GM18951 (cell line): ENCODE results near the gene LDLRAP1.
"Not testable (repeated sequence)": the region's sequence is repeated elsewhere in the genome, so short reads cannot be mapped to it uniquely, and the experiment has no call there.

Experiments
- POLR2A ChIP-seq: IDR thresholded peaks from 4 replicates; pipeline ENCODE4 v1.6.1; 2011; ENCODE audit warnings: mild to moderate bottlenecking; ENCODE audit not compliant: insufficient read length, insufficient read depth; ENCODE audit errors: extremely low read depth
- in situ Hi-C: fragments of 300-500 bp; cut with MboI; formaldehyde crosslinking; loops from one replicate; pipeline ENCODE4 v1.12.0; 2022; ENCODE audit warnings: low sequenced_read_pairs, mixed read lengths, inconsistent platforms; ENCODE audit not compliant: unreplicated experiment

Gene LDLRAP1

DNA sequence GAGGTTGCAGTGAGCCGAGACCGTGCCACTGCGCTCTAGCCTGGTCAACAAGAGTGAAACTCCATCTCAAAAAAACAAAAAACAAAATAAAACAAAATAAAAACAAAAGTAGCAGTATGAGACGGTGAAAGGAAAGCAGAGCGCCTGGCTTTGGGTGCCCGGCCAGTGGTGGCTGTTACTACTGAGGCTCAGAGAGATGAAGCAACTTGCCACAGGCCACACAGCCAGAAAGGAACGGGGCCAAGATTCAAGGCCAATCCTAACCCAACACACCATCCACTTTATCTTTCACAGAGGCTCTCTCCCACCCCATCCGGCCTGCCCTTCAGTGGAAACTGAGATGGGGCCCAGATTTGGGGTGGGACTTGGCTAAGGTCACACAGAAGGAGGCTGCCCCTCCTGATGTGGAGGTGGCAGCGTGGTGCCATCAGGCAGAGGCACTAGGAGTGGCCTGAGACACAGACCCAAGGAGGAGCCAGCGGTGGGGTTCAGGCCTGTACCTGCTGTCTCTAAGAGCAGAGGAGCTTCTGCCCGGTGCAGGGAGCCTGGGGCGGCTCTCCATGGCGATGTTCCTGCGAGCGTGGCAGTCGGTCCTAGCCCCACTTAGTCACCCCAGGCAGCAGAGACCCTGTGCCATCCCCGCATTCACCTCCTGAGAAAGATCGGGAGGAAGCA is 33.2 kb downstream of the LDLRAP1 start:
- in situ Hi-C loops: no loop called here
- TF ChIP-seq POLR2A: no peak

DNA sequence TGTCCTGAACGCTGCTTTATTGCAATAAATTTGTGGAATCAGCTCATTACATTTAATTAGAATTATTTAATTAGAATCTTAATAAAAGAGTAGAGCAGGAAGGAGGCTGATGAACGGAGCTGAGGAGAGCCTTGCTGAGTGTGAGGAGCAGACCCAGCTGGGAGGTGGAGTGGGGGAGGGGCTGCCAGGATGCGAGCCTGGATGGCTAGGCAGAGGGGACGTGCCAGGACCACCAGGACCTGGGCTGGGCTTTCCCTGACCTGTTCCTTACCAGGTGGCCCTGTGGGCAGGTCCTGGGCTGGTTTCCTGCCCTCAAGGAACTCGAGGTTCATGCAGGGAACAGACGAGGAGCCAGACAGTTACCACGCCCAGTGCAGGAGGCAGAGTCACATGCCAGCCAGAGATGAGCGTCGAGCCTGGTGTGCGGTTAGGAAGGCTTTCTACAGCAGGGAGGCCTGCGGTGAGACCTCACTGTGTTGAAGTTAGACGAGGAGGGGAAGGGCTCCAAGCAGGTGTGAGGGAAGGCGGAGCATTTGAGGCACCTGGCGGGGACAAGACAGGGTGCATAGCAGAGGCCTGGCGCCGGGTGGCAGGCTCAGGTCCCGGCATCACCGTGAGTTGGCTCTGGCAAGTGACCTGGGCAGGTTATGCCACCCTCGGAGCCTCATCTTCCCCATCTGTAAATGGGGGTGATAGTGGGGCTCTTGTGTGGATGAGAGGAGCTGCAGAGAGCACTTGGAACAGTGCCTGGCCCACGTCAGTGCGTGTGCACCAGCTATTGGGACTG is 33.9 kb downstream of the LDLRAP1 start:
- in situ Hi-C loops: no loop called here
- no peak for TF ChIP-seq POLR2A

DNA sequence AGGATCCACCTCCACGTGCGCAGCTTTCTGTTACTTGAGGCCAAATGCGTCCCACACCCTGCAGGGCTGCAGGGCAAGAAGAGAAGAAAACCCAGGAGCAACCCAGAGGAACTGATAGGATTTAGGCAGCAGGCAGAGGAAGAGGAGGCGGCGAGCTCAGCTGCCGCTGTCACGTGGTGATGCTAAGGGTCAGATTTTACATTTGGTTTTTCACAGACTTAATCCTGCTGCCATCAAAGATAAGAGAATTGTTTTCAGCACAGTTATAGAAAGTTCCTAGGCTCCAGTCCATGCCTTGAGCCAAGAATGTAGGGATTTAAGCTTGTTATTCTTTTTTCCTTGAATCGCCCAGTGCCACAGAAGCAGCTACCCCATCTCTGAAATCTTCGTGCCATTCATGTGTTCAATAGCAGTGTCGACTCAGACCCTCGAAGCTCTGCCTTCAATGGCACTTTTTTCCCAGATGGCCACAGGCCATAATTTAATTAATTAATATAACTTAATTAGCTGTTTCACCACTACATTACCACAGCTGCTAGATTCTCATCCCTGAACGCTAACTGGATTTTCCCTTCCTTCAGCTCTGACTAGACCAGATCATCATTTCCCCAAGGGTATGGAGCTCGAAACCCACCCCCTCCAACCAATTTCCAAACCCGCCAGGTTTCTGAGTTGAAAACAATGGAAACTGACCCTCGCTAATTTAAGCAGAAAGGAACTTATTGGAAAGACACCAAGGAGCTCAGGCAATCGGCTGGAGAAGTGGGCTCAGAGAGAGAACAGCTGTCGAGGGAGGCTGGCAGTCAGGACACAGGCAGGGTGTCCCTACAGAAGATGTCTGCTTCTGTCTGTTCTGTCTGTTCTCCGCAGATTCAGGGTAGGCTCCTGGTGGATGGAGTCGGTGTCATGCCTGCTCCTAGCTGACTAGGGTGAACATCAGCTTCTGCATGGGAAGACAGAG is 36.2 kb downstream of the LDLRAP1 start:
- in situ Hi-C loops: no loop called here
- TF ChIP-seq POLR2A: no peak

DNA sequence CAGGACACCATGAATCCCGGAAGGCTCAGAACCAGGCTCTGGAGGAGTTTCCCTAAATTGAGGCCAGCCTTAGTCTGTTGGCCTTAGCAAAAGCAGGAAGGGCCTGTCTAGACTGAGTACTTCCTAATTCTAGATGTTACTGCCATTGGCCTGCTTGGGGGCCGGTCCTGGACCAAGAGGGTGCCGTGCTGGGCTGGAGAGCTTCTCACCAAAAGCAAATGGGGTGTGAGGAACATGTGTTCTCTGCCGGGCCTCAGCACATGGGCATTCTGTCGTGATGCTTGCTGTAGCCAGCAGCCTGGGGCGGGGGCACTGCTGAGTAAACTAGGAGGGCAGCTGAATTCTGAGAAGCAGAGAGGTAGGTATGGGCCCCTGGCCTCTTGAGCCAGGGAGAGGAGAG is 37.5 kb downstream of the LDLRAP1 start:
- in situ Hi-C loops: no loop called here

DNA sequence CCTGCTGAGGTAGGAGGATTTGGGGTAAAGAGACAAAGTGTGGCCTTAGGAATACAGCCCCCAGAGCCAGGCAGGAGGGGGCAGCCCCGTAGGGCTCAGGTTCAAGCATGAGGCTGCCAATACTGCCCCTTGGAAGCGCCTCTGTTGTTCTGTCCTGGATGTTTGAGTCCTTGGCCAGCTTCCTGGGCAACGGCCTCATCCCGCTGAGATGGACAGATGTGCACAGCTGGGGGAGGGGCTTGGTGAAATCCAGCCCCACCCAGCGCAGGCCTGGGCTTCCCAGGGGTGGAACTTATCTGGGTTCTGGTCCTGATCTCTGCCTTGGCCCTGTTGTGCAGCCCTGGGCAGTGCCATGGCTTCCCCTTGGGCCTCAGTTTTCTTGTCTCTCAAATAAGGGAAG is 38.4 kb downstream of the LDLRAP1 start:
- in situ Hi-C loops: no loop called here
- TF ChIP-seq POLR2A: no peak

More for the DNA sequence above, 37.5 kb downstream of the LDLRAP1 start:
- no peak for TF ChIP-seq POLR2A

DNA sequence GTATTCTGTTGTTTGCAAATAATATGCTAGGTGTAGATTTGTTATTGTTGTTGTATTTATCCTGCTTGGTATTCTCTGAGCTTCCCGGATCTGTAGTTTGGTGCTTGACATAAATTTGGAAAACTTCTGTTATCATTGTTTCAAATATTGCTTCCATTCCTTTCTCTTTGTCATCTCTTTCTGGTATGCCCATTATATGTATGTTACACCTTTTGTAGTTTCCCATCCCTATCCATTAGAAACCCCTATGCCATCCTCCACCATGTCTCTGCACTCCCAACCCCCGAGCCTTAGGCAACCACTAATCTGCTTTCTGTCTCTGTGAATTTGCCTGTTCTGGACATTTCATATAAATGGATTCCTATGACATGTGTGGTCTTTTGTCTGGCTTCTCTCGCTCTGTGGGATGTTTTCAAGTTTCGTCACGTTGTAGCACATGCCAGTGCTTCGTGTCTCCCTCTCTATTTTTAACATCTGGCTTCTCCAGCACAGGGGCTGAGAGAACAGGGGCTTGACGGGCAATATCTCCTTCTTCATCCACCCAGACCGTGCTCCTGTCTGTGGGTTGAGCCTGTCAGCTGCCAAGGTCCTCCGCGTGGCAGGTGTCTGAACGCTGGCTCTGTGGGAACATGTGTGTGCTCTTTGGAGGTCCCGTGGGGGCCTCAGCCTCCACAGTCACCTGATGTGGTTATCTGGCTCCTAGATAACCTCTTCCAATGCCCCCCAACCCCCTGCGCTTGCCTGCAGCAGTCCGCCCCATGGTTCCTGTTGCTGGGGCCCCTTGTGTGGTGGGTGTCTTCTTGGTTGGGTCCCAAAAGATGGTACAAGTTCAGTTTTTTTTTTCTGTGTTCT is 40.3 kb downstream of the LDLRAP1 start:
- in situ Hi-C loops: no loop called here
- no peak for TF ChIP-seq POLR2A

DNA sequence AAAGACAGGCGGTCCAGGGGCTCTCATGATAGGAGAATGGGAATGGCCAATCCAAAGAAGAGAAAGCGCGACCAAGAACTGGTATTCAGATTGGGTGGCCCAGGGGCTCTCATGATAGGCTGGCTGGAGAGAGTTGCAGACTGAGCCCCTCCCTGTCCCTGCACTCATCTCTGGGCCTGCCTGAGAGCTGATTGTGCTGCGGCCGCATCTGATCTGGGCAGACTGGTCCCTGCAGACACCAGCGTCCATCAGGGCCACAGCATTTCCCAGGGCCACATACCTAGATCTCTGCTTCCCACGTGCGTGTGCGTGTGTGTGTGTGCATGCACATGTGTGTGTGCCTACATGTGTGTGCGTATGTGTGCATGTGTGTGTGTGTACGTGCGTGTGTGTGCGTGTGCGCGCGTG is 42.8 kb downstream of the LDLRAP1 start:
- TF ChIP-seq POLR2A: no peak
- in situ Hi-C loops: no loop called here

DNA sequence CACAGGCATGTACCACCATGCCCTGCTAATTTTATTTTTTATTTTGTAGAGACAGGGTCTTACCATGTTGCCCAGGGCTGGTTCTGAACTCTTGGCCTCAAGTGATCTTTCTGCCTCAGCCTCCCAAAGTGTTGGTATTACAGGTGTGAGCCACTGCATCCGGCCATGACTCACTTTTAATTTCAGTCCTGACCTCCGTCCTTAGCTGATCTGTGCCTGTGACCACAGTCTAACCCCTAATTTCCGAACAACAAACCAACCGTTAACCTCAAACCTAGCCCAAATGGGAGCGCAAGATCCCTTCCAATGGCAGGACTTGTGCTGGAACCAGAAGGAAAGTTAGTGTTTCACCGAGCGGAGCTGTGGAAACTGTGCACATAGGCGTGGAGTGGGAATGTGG is 43.9 kb downstream of the LDLRAP1 start:
- no peak for TF ChIP-seq POLR2A
- in situ Hi-C loops: no loop called here

DNA sequence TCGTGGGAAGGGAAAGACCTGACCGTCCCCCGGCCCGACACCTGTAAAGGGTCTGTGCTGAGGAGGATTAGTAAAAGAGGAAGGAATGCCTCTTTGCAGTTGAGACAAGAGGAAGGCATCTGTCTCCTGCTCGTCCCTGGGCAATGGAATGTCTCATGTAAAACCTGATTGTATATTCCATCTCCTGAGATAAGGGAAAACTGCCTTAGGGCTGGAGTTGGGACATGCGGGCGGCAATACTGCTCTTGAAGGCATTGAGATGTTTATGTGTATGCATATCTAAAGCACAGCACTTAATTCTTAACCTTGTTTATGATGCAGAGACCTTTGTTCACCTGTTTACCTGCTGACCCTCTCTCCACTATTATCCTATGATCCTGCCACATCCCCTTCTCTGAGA is 44.8 kb downstream of the LDLRAP1 start:
- in situ Hi-C loops: not testable (repeated sequence)

DNA sequence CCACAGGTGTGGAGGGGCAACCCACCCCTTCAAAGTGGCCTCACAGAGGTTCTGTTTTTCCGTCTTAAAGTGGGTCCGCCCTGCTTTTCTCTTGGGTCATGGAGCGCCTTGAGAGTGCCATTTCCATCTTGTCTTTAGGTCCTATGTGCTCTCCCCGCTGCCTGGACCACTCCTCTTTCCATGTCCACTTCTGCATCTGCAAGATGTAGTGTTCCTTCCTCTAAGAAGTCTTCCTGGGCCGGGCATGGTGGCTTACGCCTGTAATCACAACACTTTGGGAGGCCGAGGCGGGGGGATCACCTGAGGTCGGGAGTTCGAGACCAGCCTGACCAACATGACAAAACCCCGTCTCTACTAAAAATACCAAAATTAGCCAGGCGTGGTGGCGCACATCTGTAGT is 45.4 kb downstream of the LDLRAP1 start:
- in situ Hi-C loops: not testable (repeated sequence)

DNA sequence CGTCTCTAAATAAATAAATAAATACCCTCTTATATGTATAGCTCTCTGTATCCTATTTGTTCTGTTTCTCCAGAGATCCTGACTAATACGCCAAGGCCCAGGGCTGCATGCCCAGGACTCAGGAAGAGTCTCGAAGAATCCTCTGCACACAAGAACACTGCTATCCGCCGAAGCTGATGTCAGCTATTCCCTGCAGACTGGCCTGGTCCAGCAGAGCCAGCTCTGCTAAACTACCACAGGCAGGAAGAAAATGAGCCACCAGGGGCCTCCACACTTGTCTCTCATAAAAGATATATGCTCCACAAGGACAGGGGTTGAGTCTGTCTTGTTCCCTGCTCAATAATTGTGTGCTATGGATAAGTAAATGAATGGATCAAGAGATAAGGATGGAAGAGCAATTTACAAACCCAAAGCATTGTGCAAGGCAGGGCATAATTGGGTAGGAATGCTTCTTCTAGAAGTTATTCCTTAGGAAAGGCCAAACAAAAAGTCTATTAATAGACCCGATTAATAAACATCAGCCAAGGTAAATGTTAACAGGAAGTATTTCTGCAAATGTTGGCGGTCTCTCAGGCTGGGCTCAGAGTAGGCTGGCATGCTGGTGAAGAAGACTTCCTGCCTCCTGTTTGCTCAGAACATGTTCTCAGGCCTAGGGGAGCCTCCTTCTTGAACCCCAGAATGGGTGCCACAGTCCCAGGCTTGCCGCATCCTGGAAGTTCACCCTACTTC is 46.9 kb downstream of the LDLRAP1 start:
- in situ Hi-C loops: no loop called here
- TF ChIP-seq POLR2A: no peak

DNA sequence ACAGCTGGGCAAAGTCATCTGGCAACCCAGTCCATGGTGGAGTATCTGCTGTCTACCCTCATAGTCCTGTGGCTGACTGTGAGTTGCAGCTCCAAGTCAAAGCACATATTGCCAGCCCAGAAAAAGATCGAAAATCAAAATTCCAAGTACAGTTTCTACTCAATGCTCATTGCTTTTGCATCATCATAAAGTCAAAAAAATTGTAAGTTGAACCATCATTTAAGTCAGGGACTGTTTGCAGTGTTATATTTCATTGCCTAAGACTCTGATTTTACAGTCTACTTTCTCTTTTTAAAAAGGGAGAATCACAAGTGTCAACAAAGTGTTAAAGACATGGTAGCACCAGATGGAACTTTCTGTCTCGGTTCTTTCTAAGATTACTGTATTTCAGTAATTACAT is 50.5 kb downstream of the LDLRAP1 start:
- no peak for TF ChIP-seq POLR2A
- in situ Hi-C loops: no loop called here
